ENCODE data around the gene ANAPC15. TPM values are rescaled to one million over a fixed set of nuclear protein-coding genes. Genes with fewer than 3 reads are reported as not detected.

ANAPC15 gene
- total and polyA plus RNA-seq, 9 of the 15 experiments (the other 6 are each of a cell fraction or from before 2014, with no cell fraction given) = 53.0 to 254 (median 75.7) TPM

DNA sequence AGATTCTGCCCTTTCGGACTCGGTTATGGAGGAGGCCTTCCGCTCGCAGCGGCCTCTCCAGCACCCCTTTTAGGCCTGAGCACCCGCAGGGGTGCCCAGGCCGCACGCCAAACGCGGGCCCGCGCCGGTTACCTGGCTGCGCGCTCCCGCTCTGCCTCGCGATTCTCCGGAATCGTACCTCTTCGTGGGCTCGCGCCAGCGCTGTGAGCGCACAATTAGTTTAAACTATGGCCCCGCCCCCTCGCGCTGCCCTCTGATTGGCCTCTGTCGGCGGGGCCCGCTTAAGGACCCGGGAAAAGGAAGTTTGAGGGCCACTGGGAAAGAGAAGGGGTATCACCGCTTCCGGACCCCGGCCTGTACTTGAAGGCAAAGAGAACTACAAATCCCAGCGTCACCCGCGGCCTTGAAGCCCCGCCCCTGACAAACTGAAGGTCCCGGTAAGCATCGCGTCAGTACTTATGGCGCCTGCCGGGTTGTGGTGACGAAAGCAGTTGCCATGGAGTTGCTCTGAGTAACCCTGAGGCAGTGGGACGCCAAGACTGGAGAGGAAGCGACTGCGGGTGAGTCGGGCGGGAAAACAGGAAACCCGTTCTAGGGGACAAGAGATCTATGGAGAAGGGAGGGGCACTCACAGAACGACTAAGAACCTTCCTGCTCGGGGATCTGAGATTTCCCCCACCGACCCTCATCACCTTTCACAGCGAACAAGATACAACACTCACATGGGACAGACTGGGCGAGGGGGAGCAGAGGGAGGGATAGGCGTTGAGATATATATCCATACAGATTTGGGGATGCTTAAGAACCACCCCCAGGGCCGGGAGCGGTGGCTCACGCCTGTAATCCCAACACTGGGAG is 31.9 kb downstream of the ANAPC15 start, which contains the start of the genes LRRC51 and NUMA1 (continued):
- TF ChIP-seq, protein P1, sequence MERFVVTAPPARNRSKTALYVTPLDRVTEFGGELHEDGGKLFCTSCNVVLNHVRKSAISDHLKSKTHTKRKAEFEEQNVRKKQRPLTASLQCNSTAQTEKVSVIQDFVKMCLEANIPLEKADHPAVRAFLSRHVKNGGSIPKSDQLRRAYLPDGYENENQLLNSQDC (CRISPR knock-in tag; IDR thresholded peaks at IDR 0.05) = no peak
- TF ChIP-seq HDAC1 (IDR thresholded peaks at IDR 0.05) (peak in 1 of 2 experiments; percentile 89; a peak in 2 of 4 replicates), KDM1A (IDR thresholded peaks at IDR 0.05) (no peak), POLR2H (tag; IDR thresholded peaks at IDR 0.05; ENCODE audit: low read depth) (peak; percentile 83), TAL1 (IDR thresholded peaks at IDR 0.05) (no peak), ZNF512 (tag; IDR thresholded peaks at IDR 0.05) (no peak), FOXO4 (CRISPR knock-in tag; IDR thresholded peaks at IDR 0.05) (no peak), SRSF7 (optimal IDR thresholded peaks at IDR 0.05; ENCODE audit: low read depth, low read length) (no peak), NFE2L1 (tag; IDR thresholded peaks at IDR 0.05; ENCODE audit: borderline replicate concordance, low read depth) (no peak), RBM14 (IDR thresholded peaks at IDR 0.05; ENCODE audit: borderline replicate concordance, insufficient read depth, low read depth, low read length) (no peak), SETDB1 (IDR thresholded peaks at IDR 0.05; ENCODE audit: low read length) (no peak), GMEB1 (CRISPR knock-in tag; IDR thresholded peaks at IDR 0.05) (peak; percentile 51), POLR3G (IDR thresholded peaks at IDR 0.05; ENCODE audit: extremely low read depth, insufficient read length, insufficient replicate concordance) (no peak), SRSF1 (IDR thresholded peaks at IDR 0.05; ENCODE audit: low read depth, low read length) (no peak), MCM2 (IDR thresholded peaks at IDR 0.05; ENCODE audit: low read depth) (no peak)
- TF ChIP-seq, protein P2, sequence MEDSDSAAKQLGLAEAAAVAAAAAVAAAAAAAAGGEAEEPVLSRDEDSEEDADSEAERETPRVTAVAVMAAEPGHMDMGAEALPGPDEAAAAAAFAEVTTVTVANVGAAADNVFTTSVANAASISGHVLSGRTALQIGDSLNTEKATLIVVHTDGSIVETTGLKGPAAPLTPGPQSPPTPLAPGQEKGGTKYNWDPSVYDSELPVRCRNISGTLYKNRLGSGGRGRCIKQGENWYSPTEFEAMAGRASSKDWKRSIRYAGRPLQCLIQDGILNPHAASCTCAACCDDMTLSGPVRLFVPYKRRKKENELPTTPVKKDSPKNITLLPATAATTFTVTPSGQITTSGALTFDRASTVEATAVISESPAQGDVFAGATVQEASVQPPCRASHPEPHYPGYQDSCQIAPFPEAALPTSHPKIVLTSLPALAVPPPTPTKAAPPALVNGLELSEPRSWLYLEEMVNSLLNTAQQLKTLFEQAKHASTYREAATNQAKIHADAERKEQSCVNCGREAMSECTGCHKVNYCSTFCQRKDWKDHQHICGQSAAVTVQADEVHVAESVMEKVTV (CRISPR knock-in tag; IDR thresholded peaks at IDR 0.05) = 0 out of 2 replicates have a peak, but pooled peaks have one; percentile 25
- TF ChIP-seq, protein P3, sequence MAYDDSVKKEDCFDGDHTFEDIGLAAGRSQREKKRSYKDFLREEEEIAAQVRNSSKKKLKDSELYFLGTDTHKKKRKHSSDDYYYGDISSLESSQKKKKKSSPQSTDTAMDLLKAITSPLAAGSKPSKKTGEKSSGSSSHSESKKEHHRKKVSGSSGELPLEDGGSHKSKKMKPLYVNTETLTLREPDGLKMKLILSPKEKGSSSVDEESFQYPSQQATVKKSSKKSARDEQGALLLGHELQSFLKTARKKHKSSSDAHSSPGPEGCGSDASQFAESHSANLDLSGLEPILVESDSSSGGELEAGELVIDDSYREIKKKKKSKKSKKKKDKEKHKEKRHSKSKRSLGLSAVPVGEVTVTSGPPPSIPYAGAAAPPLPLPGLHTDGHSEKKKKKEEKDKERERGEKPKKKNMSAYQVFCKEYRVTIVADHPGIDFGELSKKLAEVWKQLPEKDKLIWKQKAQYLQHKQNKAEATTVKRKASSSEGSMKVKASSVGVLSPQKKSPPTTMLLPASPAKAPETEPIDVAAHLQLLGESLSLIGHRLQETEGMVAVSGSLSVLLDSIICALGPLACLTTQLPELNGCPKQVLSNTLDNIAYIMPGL (CRISPR knock-in tag; IDR thresholded peaks at IDR 0.05) = no peak
